ENCODE results near the gene SH2D4B. TPM values are rescaled to one million over a fixed set of nuclear protein-coding genes. Genes with fewer than 3 reads are reported as not detected.

Gene SH2D4B
- total and polyA plus RNA-seq, 7 donors, result 0.06 to 0.33 TPM; not detected in 5

GRCh38 chr10:80524190-80524909, 13.4 kb upstream of the SH2D4B start:
- no peak for DNase-seq
- H3K27ac ChIP-seq, result no peak overlapping the region
- intact Hi-C loops (cut with DNase I), result no loop called here
- no peak overlapping the region for H3K4me3 ChIP-seq
- H3K4me1 ChIP-seq, result no peaks in the 10 kb centered on the region
- 81 to 85% methylated on average over 12 of the region's 12 CpGs for WGBS, 2 donors
- peaks cover 0 to 13% (median 0%) of the 10 kb centered on the region in 4 donors for H3K36me3 ChIP-seq
- H3K27me3 ChIP-seq, result no peaks in the 10 kb centered on the region
- H3K9me3 ChIP-seq, result no peaks in the 10 kb centered on the region
- no peak for TF ChIP-seq POLR2A (IDR thresholded peaks at IDR 0.05)
- TF ChIP-seq POLR2AphosphoS5 (IDR thresholded peaks at IDR 0.05), result no peak
- no peak for TF ChIP-seq EP300 (IDR thresholded peaks at IDR 0.05)
- TF ChIP-seq CTCF (IDR thresholded peaks at IDR 0.05), result no peak

GRCh38 chr10:80526218-80526617, 11.5 kb upstream of the SH2D4B start:
- no peaks in the 10 kb centered on the region for H3K36me3 ChIP-seq
- no peak overlapping the region for H3K27ac ChIP-seq
- no peak for TF ChIP-seq POLR2AphosphoS5 (IDR thresholded peaks at IDR 0.05)
- no peak for TF ChIP-seq EP300 (IDR thresholded peaks at IDR 0.05)
- TF ChIP-seq POLR2A (IDR thresholded peaks at IDR 0.05), result no peak
- TF ChIP-seq CTCF (IDR thresholded peaks at IDR 0.05), result no peak
- no peak for DNase-seq
- H3K27me3 ChIP-seq, result no peaks in the 10 kb centered on the region
- no peaks in the 10 kb centered on the region for H3K4me1 ChIP-seq
- 63 to 72% methylated on average over 2 of the region's 2 CpGs for WGBS, 2 donors
- H3K9me3 ChIP-seq, result no peaks in the 10 kb centered on the region
- intact Hi-C loops (cut with DNase I), result no loop called here
- H3K4me3 ChIP-seq, result no peak overlapping the region

DNA sequence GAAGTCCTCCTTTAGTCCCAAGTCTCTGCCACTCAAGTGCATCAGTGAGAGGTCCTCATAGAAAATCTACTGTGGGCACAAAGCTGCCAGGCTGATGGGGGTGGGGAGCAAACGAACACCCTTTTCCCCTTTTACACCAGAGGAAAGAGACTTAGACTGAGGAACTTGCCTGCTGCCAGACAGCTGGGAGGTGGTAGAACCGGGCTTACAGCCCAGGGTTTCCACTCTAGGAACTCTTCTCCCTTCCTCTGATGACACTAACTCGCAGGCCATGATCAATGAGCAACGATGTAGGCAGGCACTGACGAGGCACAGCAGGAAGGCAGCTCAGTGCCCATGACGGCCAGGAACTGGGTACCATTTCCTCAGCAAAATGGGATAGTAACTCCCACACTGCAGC, 11.0 kb upstream of the SH2D4B start:
- no peaks in the 10 kb centered on the region for H3K27me3 ChIP-seq
- DNase-seq, result no peak
- H3K4me1 ChIP-seq, result no peaks in the 10 kb centered on the region
- no peak for TF ChIP-seq POLR2AphosphoS5 (IDR thresholded peaks at IDR 0.05)
- intact Hi-C loops (cut with DNase I), result no loop called here
- no peak overlapping the region for H3K27ac ChIP-seq
- no peaks in the 10 kb centered on the region for H3K36me3 ChIP-seq
- H3K4me3 ChIP-seq, result no peak overlapping the region
- WGBS, 2 donors, result 53 to 61% methylated on average over 6 of the region's 6 CpGs
- no peaks in the 10 kb centered on the region for H3K9me3 ChIP-seq

DNA sequence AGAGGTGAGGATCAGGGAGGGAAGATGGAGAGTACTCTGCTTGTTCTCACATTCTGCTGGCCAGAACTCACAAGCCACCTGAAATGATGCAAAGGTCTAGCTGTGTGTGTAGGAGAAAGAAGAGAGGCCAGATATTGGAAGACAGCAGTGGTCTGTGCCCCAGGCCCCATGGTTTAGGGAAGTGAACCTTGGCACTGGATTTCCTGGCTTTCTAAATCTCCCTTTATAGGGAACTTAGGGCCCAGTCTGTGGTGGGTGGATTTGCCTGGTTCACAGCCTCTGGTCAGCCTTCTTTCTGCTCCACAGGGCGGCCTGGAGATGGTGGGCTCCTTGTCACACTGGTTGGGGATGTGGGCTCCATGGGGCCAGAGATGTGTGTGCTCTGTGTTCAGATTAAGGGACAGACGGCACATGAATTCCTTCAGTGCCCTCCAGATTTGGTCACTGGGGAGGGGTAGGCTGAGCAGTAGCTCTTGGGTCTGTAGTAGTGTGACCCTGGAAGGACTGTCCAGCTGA, 9.5 kb upstream of the SH2D4B start:
- no peak overlapping the region for H3K4me3 ChIP-seq
- no peak for DNase-seq
- WGBS, 2 donors, result 86 to 98% methylated on average over 2 of the region's 2 CpGs
- TF ChIP-seq CTCF (IDR thresholded peaks at IDR 0.05), result no peak
- no peak for TF ChIP-seq EP300 (IDR thresholded peaks at IDR 0.05)
- TF ChIP-seq POLR2AphosphoS5 (IDR thresholded peaks at IDR 0.05), result no peak
- TF ChIP-seq POLR2A (IDR thresholded peaks at IDR 0.05), result no peak
- H3K27me3 ChIP-seq, result no peaks in the 10 kb centered on the region
- no peaks in the 10 kb centered on the region for H3K36me3 ChIP-seq
- intact Hi-C loops (cut with DNase I), result no loop called here
- no peaks in the 10 kb centered on the region for H3K4me1 ChIP-seq
- H3K9me3 ChIP-seq, result no peaks in the 10 kb centered on the region
- H3K27ac ChIP-seq, result no peak overlapping the region

GRCh38 chr10:80528901-80529300, 8.8 kb upstream of the SH2D4B start:
- no peak overlapping the region for H3K27ac ChIP-seq
- 86% methylated on average over 6 of the region's 6 CpGs for WGBS, 2 donors
- no peak for DNase-seq
- H3K27me3 ChIP-seq, result no peaks in the 10 kb centered on the region
- no peaks in the 10 kb centered on the region for H3K9me3 ChIP-seq
- no peaks in the 10 kb centered on the region for H3K4me1 ChIP-seq
- TF ChIP-seq POLR2A (IDR thresholded peaks at IDR 0.05) (no peak), CTCF (IDR thresholded peaks at IDR 0.05) (no peak), EP300 (IDR thresholded peaks at IDR 0.05) (no peak), POLR2AphosphoS5 (IDR thresholded peaks at IDR 0.05) (no peak)
- H3K4me3 ChIP-seq, result no peak overlapping the region
- H3K36me3 ChIP-seq, result no peaks in the 10 kb centered on the region
- intact Hi-C loops (cut with DNase I), result no loop called here

All from sigmoid colon (tissue), 7 donors.